Measurements from ENCODE around the gene PLB1. TPM values are rescaled to one million over a fixed set of nuclear protein-coding genes. Genes with fewer than 3 reads are reported as not detected.

Gene PLB1
- total RNA-seq, 1 experiment from 2014 or later, result 2.4 TPM

GRCh38 chr2:28688818-28689217, 193.0 kb downstream of the PLB1 start:
- DNase-seq (ENCODE audit: low spot score), result no peak
- in situ Hi-C loops (cut with HindIII; ENCODE audit: low sequenced_read_pairs), result no loop called here

GRCh38 chr2:28689771-28690170, 193.9 kb downstream of the PLB1 start:
- in situ Hi-C loops (cut with HindIII; ENCODE audit: low sequenced_read_pairs), result no loop called here
- DNase-seq (ENCODE audit: low spot score), result no peak

GRCh38 chr2:28692411-28692810, 196.6 kb downstream of the PLB1 start:
- DNase-seq (ENCODE audit: low spot score), result no peak
- in situ Hi-C loops (cut with HindIII; ENCODE audit: low sequenced_read_pairs), result no loop called here

- DNase-seq (ENCODE audit: low spot score), result no peak
- in situ Hi-C loops (cut with HindIII; ENCODE audit: low sequenced_read_pairs), result no loop called here
These were observed 197.4 kb downstream of the PLB1 start for GRCh38 chr2:28693223-28693622.

Other genes with a start within 250 kb of the PLB1 start
- 12.1 and 16.1 TPM in 2 replicates for gene FOSL2, start 103.2 kb upstream of the PLB1 start, total RNA-seq (2014; rRNA removed; shearing (Covaris generic))